22Rv1 (cell line): Measurements from ENCODE around the gene C5.

Experiments used
- CTCF ChIP-seq: fragments of 450-650 bp; IDR thresholded peaks from 2 replicates; pipeline ENCODE4 v1.5.1; 2017; ENCODE audit warnings: mild to moderate bottlenecking
- ZFX ChIP-seq: fragments of 450-650 bp; IDR thresholded peaks from 2 replicates; pipeline ENCODE4 v1.6.1; 2017; ENCODE audit warnings: antibody characterized with exemption, borderline replicate concordance

- TF ChIP-seq CTCF (peak; percentile 60), ZFX (no peak)
Observed at GRCh38 chr9:121055642-121056143, 5.6 kb upstream of the C5 start.
